Left lung (tissue), 10 donors: ENCODE results near the gene PLOD3. TPM values are rescaled to one million over a fixed set of nuclear protein-coding genes. Genes with fewer than 3 reads are reported as not detected.

ENCODE experiments used
- ATAC-seq: fragments of 200-7000 bp; cut with Tn5 transposase; one replicate; pipeline ENCODE4 v1.9.1; 2020; ENCODE audit warnings: moderate library complexity
- DNase-seq, 4 donors: peaks; one replicate each; pipeline ENCODE4 v3.0.0-alpha.2; 2013 to 2020
- H3K27ac ChIP-seq, 2 donors: fragments of 200-600 bp; sonication (generic) in 1 of 2; one replicate each; pipeline versions ENCODE4 v1.5.0 to v1.8.0; 2020 to 2021
- H3K27me3 ChIP-seq, 2 donors: fragments of 200-600 bp; sonication (generic) in 1 of 2; one replicate each; pipeline versions ENCODE4 v1.5.0 to v1.8.0; 2020 to 2021
- H3K36me3 ChIP-seq, 2 donors: fragments of 200-600 bp; sonication (generic) in 1 of 2; one replicate each; pipeline versions ENCODE4 v1.5.0 to v1.8.0; 2020 to 2021
- H3K4me1 ChIP-seq, 2 donors: fragments of 200-600 bp; one replicate each; pipeline ENCODE4 v1.8.0; 2021
- H3K4me3 ChIP-seq, 2 donors: fragments of 200-600 bp; sonication (generic) in 1 of 2; one replicate each; pipeline versions ENCODE4 v1.5.0 to v1.8.0; 2020 to 2021; ENCODE audit warnings: mild to moderate bottlenecking in 1 of 2
- H3K9me3 ChIP-seq, 2 donors: fragments of 200-600 bp; sonication (generic) in 1 of 2; one replicate each; pipeline versions ENCODE4 v1.5.0 to v1.8.0; 2020 to 2021
- CTCF ChIP-seq, 2 donors: fragments of 200-600 bp; sonication (generic) in 1 of 2; IDR thresholded peaks; one replicate each; pipeline versions ENCODE4 v1.5.0 to v1.8.0; 2021; ENCODE audit warnings: antibody characterized with exemption in 2 of 2
- intact Hi-C, 2 donors: fragments of 100-400 bp; cut with DNase I; formaldehyde crosslinking; loops; one replicate each; pipeline versions ENCODE4 v1.11.2 to v1.14.2; 2022
- polyA plus RNA-seq, 6 donors: library from polyadenylated mRNA; unstranded; fragments of 120-200 nt; gene quantifications; one replicate each; pipeline ENCODE4 v1.2.1, GENCODE V29; 2013; ENCODE audit not compliant: insufficient read length in 6 of 6
- total RNA-seq, 2 donors: library from RNA; stranded (reverse); fragmentation: NEBNext Ultra II Directional; extraction: Animal tissue kit (Norgen Biotek cat#: 25700); gene quantifications; one replicate each; pipeline ENCODE4 v1.2.1, GENCODE V29; 2021
- donor health status: DM: no; HTN: yes; CAD: no.
- donor health status: DM: no; HTN: no; CAD: no.

The PLOD3 gene
- total and polyA plus RNA-seq, 8 donors: 60.9 to 120 (median 66.2) TPM

- H3K36me3 ChIP-seq: peaks cover 0 to 41% of the 10 kb centered on the region in 2 donors
- no peak for TF ChIP-seq CTCF (IDR thresholded peaks at IDR 0.05)
- no peak for DNase-seq
- H3K4me3 ChIP-seq: no peak overlapping the region
- no peaks in the 10 kb centered on the region for H3K27me3 ChIP-seq
- intact Hi-C loops: no loop called here
- H3K4me1 ChIP-seq: peaks cover 22 to 48% of the 10 kb centered on the region in 2 donors
- no peak for ATAC-seq
- H3K9me3 ChIP-seq: no peaks in the 10 kb centered on the region
- no peak overlapping the region for H3K27ac ChIP-seq
Observed at GRCh38 chr7:101220295-101220694, 2.9 kb upstream of the PLOD3 start.

- Histone ChIP-seq H3K4me3 (peak overlapping the region; percentile 64 to 94), H3K4me1 (peaks cover 22 to 55% of the 10 kb centered on the region in 2 donors), H3K27ac (peak overlapping the region; percentile 89 to 93), H3K36me3 (peaks cover 0 to 41% of the 10 kb centered on the region in 2 donors), H3K9me3 (no peaks in the 10 kb centered on the region), H3K27me3 (no peaks in the 10 kb centered on the region)
- intact Hi-C loops: no loop called here
- no peak for TF ChIP-seq CTCF (IDR thresholded peaks at IDR 0.05)
- no peak for DNase-seq
- peak; percentile 3 for ATAC-seq
Observed at GRCh38 chr7:101218236-101219125, 1.1 kb upstream of the PLOD3 start.

GRCh38 chr7:101216860-101217387 lies 457 bp downstream of the PLOD3 start:
- DNase-seq (peak in 1 of 4 donors; percentile 41), ATAC-seq (peak; percentile 8)
- peak overlapping the region; percentile 89 to 93 for H3K27ac ChIP-seq
- no peak for TF ChIP-seq CTCF (IDR thresholded peaks at IDR 0.05)
- peak overlapping the region; percentile 64 to 94 for H3K4me3 ChIP-seq
- H3K4me1 ChIP-seq: peaks cover 22 to 55% of the 10 kb centered on the region in 2 donors
- intact Hi-C loops: no loop called here
- H3K27me3 ChIP-seq: no peaks in the 10 kb centered on the region
- peaks cover 0 to 41% of the 10 kb centered on the region in 2 donors for H3K36me3 ChIP-seq
- no peaks in the 10 kb centered on the region for H3K9me3 ChIP-seq

GRCh38 chr7:101216001-101216859 lies 1.2 kb downstream of the PLOD3 start:
- TF ChIP-seq CTCF (IDR thresholded peaks at IDR 0.05): no peak
- H3K9me3 ChIP-seq: no peaks in the 10 kb centered on the region
- DNase-seq: peak in 1 of 4 donors; percentile 60
- intact Hi-C loops: no loop called here
- H3K27me3 ChIP-seq: no peaks in the 10 kb centered on the region
- peaks cover 22 to 55% of the 10 kb centered on the region in 2 donors for H3K4me1 ChIP-seq
- H3K4me3 ChIP-seq: peak overlapping the region; percentile 64 to 94
- H3K36me3 ChIP-seq: peaks cover 0 to 48% of the 10 kb centered on the region in 2 donors
- H3K27ac ChIP-seq: peak overlapping the region; percentile 89 to 93
- ATAC-seq: peak; percentile 23
